NOMO-1 treated with dmso at 0.1 percent for 144 hours (cell line): ENCODE results near the gene FBXO42.
"Not testable (repeated sequence)": the region's sequence is repeated elsewhere in the genome, so short reads cannot be mapped to it uniquely, and the experiment has no call there.

Experiments used
- DNase-seq: peaks from one replicate; lab custom pipeline; 2025; ENCODE audit not compliant: unreplicated experiment; lab: John Stamatoyannopoulos, UW

The FBXO42 gene

DNA sequence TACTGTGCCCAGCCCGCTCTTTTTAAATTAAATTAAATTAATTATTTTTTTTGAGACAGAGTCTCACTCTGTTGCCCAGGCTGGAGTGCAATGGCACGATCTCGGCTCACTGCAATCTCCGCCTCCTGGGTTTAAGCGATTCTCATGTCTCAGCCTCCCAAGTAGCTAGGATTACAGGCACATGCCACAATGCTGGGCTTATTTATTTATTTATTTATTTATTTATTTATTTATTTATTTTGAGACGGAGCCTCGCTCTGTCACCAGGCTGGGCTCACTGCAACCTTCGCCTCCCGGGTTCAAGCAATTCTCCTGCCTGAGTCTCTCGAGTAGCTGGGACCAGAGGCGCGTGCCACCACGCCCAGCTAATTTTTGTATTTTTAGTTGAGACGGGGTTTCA is 129.6 kb downstream of the FBXO42 start:
- DNase-seq, result not testable (repeated sequence)

DNA sequence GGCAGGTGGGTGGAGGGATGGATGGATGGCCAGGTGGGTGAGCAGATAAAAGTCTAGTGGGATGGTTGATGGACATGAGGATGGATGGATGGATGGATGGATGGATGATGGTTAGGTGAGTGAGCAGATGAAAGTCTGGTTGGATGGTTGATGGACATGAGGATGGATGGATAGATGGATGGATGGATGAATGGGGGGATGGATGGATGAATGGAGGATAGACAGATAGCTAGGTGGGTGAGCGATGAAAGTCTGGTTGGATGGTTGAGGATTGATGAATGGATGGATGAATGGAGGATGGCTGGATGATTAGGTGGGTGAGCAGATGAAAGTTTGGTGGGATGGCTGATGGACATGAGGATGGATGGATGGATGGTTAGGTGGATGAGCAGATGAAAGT is 130.8 kb downstream of the FBXO42 start:
- no peak for DNase-seq

DNA sequence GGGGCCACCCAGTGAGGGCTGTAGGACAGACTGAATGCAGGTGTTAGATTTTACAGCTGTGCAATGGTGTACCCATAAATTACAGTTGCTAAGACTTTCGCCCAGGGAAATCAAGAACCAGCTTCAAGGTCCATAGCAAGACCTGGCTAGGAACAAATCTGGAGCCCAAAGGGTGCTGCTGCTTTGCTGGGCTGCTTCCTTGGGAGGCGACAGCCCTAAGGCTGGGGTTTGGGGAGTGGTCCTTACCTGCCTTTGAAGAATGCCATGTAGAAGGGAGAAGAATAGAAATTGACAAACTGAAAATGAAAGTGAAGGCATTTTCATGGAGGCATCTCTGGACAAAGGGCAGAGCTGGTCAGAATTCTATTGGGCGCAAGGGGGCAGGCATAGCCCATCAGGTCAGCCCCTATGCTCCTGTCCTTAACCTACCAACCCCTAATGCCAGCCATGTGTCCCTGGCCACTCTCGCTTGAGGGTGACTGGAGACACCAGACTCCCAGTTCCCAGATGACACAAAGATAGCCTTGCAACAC is 132.2 kb downstream of the FBXO42 start:
- no peak for DNase-seq

DNA sequence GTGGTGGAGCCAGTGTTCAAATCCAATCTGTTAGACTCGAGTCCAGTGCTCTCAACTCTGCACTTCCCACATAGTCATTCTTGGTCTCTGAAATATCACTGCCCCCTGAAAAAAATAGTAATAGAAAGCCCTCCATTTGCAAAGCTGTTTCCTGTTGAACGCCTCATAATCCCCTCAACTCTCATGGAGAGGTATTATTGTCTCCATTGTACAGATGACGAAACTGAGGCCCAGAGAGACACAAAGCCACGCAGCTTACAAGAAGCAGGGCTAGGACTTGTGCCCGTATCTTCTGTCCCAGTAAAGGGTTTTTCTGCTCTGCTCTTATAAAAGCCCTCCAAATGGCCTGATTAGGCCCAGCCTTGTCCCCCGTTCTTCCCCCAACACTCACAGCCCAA is 133.6 kb downstream of the FBXO42 start:
- DNase-seq, result no peak

DNA sequence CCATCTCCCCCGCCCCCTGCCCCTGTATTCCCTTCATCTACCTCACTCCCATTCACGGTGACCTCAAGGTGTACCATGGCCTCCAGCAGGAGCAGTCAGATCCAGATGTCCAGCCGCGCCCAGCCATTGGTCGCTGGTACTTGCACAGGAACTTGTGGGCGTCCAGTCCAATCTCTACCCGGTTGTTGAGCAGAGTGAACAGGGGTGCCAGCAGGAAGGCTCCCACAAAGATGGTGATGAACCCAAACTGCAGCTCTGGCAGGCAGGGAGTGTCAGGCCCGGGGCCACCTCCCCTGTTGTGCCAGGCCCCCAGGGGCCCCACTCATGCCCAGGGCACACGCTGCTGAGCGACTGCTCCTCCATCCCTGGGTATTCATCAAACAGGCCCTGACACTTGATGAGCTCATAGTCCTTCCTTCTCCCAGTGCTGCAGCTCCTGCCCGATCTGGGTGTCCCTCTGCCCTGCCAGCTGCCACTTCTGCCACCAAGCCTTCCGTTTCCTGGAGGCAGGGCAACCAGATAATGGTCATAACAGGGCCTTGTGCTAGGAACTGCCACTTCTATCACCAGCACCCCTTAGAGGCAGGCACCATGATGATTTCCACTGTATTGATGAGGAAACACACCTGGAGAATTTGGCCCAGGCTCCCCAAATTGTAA is 134.1 kb downstream of the FBXO42 start:
- DNase-seq, result no peak

DNA sequence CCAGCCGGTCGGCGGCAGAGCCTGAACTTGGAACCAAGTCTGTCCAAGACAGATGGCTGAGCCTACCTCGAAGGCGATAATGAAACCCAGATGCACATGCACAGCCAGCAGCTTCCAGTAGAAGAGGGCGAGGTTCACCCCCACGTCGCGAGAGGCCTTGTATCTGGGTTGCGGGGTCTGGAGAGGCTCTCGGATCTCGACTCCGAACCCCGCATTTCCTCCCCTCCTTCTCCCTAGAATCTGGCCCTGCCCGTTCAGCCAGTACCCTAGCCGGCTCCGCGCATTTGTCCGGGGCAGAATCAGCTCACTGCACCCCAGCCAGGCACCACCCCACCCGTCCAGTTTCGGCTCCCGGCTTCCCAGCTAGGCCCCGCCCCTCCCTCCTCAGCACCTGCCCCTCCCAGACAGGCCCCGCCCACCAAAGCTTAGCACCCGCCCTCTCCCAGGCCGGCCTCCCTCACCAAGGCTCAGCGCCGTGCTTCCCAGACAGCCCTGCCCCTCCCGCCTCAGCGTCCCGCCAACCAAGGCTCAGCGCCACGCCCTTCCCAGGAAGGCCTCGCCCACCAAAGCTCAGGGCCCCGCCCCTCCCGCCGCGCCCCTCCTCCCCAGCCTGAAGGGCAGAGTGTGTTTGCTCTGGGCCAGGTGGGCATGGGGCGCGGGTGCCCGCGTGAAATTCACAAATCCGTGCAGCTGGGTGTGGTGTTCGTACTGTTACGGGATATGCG is 135.1 kb downstream of the FBXO42 start:
- DNase-seq, result peak; percentile 93

DNA sequence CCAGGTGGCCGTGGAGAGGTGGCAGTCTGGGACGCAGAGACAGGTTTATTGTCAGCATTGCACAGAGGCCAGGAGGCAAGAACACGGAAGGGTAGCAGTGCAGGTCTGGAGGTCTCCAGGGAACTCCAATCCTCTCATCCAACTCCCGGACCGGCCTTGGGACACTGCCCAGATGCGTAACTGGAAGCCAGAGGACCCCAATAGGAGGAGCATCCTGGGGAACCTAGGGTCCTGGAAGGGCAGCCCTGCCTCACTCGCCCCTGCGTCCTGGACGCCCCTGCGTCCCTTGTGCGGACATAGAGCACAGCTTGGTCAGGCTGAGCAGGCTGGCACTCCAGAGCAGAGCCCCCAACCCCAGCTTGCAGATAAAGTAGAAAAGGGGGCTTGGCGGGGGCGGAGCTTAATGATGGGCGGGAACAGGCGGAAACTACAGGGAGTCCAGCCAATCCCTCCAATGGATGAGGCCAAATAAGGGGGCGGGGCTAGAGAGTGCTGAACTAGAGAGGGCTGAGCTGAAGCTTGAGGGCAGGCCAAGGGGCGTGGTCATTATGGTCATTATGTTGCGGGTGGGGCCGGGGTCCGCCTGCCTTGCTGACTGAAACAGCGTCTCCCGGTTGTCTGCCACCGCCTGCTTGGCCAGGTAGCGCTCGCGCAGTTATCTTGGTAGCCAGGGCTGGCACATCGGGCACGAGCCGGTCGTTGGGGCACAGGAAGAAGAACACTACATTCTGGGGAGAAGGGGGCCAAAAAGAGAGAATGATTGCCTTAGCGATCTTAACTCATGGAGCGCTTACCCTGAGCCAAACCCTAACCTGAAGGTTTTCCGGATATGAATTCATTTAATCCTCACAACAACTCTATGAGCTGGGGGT is 136.2 kb downstream of the FBXO42 start:
- no peak for DNase-seq

DNA sequence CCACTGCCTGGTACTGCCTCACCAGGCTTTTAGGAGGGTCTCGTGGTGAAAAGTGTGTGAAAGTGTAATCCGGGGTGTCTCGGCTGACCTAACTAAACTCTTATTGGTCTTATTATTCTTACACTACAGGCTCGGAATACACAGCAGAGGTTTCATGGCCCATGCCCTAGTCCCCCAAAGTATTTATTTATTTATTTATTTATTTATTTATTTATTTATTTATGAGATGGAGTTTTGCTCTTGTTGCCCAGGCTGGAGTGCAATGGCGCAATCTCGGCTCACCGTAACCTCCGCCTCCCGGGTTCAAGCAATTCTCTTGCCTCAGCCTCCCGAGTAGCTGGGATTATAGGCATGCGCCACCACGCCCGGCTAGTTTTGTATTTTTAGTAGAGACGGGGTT is 137.0 kb downstream of the FBXO42 start:
- DNase-seq, result not testable (repeated sequence)

DNA sequence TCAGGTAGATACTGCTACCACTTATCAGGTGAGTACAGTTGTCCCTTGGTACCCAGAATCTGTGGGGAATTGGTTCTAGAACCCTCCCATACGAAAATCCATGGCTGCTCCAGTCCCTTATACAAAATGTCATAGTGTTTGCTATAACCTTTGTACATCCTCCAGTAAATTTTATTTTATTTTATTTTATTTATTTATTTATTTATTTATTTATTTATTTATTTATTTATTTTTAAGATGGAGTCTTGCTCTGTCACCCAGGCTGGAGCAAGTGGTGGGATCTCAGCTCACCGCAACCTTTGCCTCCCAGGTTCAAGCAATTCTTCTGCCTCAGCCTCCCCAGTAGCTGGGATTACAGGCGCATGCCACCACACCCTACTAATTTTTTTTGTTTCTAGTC is 138.7 kb downstream of the FBXO42 start:
- DNase-seq, result not testable (repeated sequence)

DNA sequence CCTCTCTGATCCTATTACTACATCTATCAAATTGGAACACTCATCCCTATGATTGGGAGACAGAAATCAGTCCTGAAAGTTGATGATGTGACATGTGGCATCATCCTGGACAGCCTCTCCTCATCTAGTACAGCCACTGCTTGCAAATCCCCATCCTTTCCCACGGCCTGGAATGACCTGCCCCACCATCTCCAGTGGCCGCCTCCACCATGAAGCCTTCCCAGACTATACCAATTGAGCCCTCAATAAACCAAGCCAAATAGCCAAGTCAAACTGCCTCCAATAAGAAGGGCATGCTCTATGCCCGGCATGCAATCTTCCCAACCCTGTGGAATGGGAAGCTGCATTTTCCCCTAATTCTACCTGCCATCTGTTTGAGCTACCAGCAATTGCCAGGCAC is 139.3 kb downstream of the FBXO42 start:
- DNase-seq, result no peak

DNA sequence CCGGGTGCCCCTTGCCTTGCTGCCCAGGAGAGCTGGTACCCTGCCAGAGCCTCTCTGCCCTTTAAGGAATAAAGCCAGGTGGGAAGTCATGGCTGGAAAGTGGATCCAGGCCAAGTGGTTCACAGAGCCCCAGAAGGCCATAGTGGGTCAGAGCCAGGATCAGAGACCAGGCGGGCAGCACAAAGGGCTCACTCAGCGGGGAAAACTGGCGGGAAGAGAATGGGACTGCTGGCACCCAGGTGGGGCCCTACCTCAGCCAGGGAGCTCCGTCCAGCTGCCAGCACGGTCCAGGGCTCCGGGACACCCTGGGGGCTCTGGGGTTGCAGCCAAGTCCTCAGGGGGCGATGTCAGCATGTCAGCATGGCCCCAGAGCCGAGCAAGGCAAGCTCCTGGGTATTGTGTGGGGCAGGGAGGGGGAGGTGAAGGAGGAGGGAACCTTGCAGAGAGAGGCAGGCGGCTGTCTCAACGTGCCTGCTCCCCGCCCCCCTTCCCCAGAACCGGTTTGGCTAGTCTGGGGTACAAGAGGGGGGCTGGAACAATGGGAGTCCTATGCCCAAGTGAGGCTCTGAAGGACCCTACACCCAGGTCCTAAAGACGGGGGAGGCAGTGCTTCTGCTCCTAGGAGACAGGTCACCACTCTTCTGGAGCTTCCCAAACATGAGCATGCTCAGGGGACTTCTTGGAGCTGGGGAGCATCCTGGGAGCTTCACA is 139.9 kb downstream of the FBXO42 start, which contains the start of gene ARHGEF19:
ARHGEF19 (minus strand) TSS at position 402 of the 711 bp plus-strand sequence. CDS start 3,598 bp downstream, outside the sequence.
- DNase-seq, result no peak

DNA sequence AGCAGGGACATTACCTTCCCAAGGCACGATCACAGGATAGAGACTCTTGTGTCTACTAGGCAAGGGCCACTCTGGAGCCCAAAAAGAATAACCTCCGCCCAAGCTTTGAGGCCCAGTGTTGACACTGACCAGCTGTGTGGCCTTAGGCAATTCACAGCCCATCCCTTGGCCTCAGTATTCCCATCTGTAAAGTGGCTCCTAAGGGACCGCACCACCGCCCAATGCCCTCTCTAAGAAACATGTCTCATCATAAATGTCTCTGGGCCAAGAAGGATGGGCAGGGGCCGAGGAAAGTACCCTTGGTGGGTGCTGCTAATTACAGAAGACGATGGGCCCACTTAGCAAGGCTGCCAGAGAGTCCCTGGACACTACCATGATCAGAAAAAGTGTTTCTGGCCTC is 140.5 kb downstream of the FBXO42 start:
- DNase-seq, result no peak

DNA sequence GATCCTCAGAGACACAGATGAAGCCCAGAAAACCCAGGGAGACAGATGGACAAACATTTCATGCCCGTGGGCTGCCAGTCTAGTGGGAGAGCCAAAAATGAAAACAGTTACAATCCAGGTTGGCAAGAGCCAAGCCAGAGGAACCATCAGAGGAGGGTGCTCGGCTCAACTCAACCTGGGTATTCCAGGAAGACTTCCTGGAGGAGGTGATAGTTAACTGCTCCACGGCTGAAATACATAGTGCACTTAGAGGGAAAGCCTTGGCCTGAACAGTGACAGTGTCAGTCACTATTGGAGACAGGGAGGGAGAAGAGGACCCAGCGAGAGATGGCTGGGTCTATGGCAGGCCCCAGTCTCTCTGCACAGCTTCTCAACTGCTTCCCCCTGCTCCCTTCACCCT is 141.7 kb downstream of the FBXO42 start:
- DNase-seq, result no peak

DNA sequence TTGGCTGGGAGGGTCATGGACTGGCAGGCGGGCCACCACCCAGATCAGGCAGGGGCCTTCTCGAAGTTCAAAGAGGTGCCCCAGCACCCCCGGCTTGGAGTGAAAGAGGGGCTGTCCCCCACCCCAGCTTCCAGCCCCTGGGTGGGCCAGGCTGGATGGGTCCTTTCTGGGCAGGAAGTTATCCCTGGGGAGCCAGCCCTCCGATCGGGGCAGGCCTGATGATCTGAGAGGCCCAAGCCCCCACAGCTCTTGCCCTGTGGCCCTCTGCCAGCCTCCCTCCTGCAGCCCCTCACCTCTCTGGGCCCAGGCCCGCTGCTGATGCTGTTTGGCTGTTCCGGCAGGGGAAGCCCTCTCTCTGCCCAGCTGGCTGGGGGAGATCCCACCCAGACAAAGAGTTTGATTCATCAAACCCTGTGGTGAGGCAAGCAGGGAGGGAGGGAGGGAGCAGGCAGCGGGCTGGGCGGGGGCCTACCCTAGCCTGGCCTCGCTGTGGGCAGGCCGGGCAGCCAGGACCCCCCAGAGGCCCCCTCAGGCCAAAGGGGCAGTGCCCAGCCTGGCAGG is 142.4 kb downstream of the FBXO42 start:
- DNase-seq, result no peak

DNA sequence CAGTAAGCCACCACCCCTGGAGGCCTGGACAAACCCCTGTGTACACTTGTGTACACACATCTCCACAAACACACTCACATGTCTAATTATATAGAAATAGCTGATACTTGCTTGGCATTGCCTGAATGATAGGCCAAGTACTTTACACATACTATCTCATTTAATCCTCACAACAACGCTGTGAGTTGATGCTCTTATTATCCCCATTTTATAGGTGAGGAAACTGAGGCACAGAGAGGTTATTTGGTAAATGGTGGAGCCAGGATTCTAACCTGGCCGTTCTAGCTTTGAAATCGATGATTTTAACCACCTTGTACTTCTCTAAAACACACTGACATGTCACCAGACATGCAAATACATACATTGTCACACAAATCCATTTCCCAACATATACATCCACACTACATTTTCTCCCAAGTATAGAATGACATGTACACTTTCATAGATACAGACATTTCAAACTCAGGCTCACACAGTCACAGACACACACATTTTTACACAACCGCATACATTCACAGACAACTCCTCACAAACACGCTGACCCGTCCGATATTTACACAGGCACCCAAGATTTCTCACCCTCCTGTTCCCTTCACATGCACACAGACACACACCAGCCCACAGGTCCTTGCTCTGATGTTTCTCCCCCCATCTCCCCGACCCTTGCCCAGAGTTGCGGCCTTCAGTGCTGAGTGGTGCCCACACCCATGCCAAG is 143.0 kb downstream of the FBXO42 start:
- DNase-seq, result no peak

DNA sequence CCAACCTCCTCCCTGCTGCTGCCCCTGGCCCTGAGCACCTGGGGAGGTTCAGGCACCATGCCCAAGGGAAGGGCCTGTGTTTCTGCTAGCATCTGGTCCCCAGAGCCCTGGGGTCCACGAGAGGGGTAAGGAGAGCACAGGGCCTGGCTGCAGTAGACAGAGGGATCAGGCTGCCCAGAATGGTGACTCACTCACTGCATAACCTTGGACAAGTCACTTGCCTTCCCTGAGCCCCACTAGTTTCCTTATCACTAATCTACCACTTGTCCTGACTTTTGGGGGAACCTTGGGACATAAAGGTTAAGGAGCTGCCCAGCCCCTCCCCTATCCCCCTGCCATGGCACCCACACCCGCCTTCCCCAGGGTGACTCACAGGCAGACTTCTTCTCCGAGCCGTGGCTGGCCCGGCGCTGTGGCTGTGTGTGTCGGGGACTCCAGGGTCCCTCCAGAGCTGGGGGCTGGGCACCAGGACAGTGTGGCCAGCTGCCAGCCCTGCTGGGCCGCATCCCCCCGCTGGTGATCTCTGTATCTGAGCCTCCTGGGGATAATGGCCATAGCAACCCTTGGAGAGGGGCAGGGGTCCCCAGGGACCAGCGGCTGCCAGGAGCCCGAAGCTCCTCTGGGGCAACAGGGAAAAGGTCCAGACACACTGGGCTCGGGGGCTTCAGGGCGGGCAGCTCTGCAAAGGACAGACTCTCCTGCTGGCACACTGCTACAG is 143.9 kb downstream of the FBXO42 start:
- DNase-seq, result no peak

DNA sequence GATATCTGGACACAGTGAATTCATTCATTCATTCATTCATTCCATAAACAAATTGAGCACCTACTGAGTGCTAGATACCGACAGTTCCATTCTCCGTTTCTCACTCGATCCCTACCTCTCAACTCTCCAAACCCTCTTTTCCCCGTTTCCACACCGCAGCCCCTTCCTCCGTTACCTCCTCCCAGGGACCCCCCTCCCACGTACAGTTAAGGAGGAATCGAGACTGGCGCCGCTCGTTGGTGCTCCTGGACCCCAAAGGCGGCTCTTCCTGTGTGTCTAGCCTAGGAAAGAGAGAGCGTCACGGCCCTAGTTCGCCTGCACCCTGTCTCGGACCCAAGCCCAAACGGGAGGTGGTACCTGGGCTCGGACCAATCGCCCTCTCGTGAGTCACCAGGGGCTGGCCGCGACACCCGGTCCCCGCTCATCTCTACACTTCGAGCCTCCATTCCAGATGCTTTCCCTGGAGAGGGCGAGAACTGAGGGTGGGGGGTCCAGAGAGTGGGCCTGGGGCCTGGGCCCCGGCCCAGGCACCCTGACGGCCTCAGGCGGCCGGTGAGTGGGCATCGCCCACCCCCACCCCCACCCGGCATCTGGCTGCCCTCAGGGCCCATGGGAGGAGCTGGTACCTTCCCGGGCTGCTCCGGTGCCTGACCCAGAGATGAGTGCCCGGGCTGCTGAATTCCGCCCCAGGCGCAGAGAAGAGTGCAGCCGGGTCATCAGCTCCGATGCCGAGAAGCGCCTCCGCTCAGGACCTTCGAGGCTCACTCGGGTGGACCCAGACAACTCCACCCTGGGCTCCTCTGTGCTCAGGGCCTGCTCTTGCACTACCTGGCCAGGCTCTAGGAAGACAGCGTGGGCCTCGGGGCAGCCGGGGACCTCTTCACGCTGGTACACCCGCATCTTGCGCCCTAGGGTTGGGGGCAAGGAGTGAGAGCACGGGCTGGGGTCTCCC is 144.7 kb downstream of the FBXO42 start:
- DNase-seq, result peak; percentile 10
